HG02885 (cell line): Measurements from ENCODE around the gene ABHD6.

ENCODE experiments used
- ATAC-seq: cut with Tn5 transposase; IDR thresholded peaks from one replicate; pipeline ENCODE4 v1.9.1; 2021; ENCODE audit warnings: mild to moderate bottlenecking; ENCODE audit not compliant: unreplicated experiment, poor library complexity

ABHD6 gene

GRCh38 chr3:58299839-58300516 lies 62.4 kb downstream of the ABHD6 start:
- ATAC-seq = no peak

GRCh38 chr3:58305882-58306711 lies 68.5 kb downstream of the ABHD6 start, which contains the start of the genes HTD2 and RPP14:
Gene HTD2, plus strand, starts transcription at chr3:58306520. Its CDS starts 11,094 bp downstream, at chr3:58317614.
Gene RPP14, plus strand, starts transcription at chr3:58306245. Its CDS starts 4,085 bp downstream, at chr3:58310330.
- peak; percentile 92 for ATAC-seq

DNA sequence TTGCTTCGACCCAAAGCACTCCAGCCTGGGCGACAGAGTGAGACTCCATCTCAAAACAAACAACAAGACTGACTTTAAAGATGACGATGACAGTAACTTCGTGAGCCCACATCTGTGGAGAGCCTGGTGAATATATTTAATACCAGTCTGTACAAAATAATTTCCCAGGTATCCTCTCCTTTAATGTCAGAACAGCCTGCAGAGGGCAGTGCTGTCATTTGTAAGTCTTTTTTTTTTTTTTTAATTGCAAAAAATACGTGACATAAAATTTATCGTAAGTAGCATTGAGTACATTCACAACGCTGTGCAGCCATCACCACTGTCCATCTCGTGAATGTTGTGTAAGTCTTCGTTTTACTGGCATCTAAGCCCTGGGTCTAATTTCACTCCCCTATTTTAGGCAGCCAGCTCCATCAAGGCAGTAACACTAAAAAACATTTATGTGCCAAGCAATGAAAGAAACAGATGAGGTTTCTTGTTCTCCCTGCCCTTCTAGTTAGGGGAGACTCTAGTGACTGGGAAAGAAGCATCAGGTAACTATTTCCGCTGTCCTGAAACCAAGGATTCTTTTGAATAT lies 70.1 kb downstream of the ABHD6 start:
- no peak for ATAC-seq

GRCh38 chr3:58308728-58309127 lies 71.1 kb downstream of the ABHD6 start:
- no peak for ATAC-seq

GRCh38 chr3:58317811-58318210 lies 80.2 kb downstream of the ABHD6 start:
- no peak for ATAC-seq

- no peak for ATAC-seq
Measured at GRCh38 chr3:58321791-58322190, 84.2 kb downstream of the ABHD6 start.

- no peak for ATAC-seq
Measured at GRCh38 chr3:58322793-58323192, 85.2 kb downstream of the ABHD6 start.

DNA sequence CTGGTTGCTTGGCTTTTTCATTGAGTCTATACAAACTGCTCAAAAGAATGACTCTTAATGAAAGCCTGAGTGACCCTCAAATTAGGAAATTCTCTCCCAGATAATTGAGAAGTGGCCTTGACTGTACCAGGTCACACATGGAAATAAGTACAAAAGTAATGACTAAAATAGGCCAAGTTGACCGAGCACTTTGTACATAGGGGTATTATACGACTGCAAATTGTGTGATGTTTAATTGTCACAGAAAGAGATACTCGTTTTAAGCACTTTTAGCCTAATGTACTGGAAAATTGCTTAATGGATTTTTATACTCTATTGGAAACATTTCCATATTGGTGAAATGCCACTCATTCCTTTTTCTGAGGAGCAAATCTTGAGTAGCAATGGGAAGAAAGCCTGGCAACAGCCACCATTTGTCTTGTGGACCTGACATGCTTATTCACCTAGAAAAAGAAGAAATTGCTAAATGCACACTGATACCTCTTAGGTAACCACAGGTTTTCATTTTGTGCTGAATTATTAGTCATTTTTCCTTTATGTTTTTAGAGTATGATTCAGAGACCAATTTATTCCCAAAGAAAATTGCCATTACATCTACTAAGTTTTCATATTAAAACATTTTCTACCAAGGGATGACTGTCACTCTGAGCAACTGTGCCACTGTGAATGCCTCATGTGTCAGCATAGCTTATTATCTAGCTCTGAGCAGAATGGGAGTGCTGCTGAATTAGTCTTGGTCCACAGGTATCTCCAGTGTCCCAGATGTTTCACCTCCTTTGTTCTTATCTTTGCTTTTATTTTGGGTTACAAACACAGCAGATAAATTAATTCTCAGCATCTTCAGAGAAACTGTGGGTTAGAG lies 86.2 kb downstream of the ABHD6 start:
- ATAC-seq = no peak

DNA sequence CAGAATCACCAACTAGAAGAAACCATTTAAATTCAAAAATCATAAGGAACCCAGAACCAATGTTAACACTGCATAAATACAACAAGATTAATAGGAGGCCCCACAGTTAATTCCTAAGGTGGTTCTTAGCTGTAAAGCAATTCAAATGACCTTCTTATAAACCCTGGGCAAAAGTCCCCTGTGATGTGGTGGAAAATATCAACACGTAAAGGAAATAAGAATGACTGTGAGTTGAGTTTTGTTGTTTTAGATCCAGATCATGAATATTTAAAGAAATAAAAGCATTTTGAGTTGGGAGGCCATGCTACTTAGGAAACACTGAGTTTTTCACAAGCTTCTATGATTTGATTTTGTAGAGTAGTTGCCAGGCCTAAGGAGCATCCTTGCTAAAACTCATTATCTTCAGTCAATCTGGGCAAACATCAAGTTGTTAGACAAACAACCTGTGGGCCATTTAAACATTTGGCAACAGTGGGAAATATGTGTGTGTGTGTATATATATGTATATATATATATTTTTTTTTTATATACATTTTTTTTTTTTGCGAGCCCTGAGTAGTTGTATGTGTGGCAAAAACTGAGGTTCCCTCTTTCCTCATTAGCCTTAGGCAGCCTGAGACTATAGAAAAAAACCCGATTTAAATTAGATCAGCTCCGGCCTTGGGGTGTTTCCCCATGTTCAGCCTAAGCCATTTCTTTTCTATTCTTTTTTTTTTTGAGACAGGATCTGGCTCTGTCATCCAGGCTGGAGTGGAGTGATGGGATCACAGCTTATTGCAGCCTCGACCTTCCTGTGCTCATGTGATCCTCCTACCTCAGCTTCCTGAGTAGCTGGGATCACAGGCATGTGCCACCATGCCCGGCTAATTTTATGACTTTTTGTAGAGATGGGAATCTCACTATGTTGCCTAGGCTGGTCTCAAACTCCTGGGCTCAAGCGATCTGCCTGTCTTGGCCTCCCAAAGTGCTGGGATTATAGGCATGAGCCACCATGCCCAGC lies 87.1 kb downstream of the ABHD6 start:
- no peak for ATAC-seq

- ATAC-seq = no peak
Measured at GRCh38 chr3:58325525-58325992, 88.0 kb downstream of the ABHD6 start.

- no peak for ATAC-seq
Measured at GRCh38 chr3:58326267-58326900, 88.8 kb downstream of the ABHD6 start.

GRCh38 chr3:58329150-58329921 lies 91.7 kb downstream of the ABHD6 start:
- no peak for ATAC-seq

GRCh38 chr3:58329922-58330413 lies 92.4 kb downstream of the ABHD6 start:
- no peak for ATAC-seq

GRCh38 chr3:58331593-58332152 lies 94.1 kb downstream of the ABHD6 start:
- no peak for ATAC-seq

DNA sequence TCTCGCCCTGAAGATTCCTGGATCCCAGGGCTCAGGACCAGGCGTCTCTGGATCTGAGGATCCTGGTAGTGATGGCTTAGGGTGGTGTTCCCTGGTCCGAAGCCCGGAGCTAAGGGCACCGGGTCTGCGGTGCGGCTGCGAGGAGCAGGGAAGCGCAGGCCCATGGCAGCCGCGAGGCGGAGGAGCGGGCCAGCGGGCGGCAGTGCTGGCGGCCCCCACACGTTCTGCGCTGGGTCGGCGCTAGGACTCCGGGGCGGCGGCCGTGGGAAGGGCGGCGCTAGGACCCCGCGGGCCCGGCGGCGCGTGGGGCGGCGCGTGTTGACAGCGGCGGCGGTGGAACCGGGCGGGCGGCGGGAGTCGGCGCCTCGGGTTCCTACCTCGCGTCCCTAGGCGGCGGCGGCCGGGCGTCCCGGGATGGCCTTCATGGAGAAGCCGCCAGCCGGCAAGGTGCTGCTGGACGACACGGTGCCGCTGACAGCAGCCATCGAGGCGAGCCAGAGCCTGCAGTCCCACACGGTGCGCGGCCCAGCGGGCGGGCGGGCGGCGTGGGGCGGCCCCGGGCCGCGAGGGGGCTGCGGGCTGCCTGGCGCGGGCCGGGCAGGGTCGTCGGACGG lies 95.1 kb downstream of the ABHD6 start, which contains the start of gene PXK:
PXK (plus strand) TSS at position 318 of the 614 bp plus-strand sequence; CDS start at position 415, 97 bp downstream.
- peak; percentile 94 for ATAC-seq

- ATAC-seq = peak; percentile 49
Measured at GRCh38 chr3:58333206-58334012, 95.8 kb downstream of the ABHD6 start.
